T1000 (cell line): ENCODE results near the gene BCORL1.

Experiments
- DNase-seq: peaks from one replicate; lab custom pipeline; 2025; ENCODE audit warnings: mixed read lengths; lab: John Stamatoyannopoulos, UW

Gene BCORL1

GRCh38 chrX:130066975-130067615 is 84.7 kb downstream of the BCORL1 start:
- DNase-seq = no peak

- DNase-seq = no peak
Measured at GRCh38 chrX:130071611-130072344, 89.3 kb downstream of the BCORL1 start.

DNA sequence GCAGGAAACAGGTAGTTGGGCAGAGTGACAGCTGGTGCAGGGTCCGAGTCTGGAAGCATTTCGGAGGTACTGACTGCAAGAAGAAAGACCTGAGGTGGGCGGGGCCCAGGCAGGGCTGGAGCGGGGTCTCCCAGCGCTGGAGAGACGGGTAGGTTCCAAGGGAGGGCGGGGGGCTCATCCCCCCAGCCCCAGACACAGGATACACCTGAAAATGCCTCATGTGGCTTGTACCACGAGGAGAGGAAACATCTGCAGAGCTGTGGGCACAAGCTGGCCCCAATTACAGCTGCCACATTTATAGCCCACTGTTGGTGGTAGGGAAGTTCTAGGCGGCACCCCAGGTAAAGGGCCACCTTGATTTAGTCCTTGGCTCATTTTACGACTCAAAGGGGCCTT is 89.9 kb downstream of the BCORL1 start:
- no peak for DNase-seq

DNA sequence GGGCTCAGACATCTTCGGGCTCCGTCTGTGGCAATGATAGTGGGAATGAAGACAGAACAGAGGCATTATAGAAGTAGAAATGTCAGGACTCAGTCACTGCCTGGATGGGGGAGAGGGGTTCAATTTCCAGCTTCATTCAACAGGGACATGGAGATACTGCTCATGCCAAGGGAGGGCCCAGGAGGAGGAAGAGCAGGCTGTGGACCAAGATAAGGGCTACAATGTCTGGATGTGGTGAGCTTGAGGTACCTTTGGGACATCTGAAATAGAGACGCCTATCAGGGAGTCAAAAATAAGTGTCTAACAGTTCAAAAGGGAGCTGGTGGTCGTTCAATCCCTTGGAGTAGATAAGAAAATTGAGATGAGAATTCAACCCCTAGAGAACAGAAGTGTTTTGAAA is 93.3 kb downstream of the BCORL1 start:
- no peak for DNase-seq

- DNase-seq = peak; percentile 1
Measured at GRCh38 chrX:130079824-130080406, 97.5 kb downstream of the BCORL1 start.

DNA sequence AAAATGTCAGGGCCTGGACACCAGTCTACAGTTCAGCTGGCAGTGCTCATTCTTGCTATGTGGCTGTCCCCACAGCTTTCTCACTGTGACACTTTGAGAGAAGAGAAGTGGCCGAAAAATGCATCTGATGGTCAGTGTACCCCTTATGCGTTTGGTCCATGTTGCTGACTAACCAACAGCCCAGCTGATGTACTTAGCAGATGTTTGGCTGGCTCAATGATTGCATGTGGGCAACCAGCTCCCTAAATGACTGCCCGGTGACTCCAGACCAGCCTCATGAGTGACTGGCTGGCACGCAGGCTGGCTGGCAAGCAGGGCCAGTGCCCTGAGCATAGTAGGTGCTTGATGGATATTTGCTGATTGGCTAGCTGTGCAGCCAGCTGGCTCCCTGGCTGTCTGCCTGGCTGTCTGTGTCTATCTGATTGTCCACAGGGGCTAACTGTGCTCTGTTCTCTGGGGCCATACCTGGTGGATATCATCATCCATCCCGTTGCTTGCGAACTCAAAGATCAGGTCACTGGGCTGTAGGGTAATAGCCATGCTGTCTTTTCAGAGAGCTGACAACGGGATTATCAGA is 98.4 kb downstream of the BCORL1 start:
- no peak for DNase-seq

- DNase-seq = no peak
Measured at GRCh38 chrX:130081421-130082045, 99.1 kb downstream of the BCORL1 start.

DNA sequence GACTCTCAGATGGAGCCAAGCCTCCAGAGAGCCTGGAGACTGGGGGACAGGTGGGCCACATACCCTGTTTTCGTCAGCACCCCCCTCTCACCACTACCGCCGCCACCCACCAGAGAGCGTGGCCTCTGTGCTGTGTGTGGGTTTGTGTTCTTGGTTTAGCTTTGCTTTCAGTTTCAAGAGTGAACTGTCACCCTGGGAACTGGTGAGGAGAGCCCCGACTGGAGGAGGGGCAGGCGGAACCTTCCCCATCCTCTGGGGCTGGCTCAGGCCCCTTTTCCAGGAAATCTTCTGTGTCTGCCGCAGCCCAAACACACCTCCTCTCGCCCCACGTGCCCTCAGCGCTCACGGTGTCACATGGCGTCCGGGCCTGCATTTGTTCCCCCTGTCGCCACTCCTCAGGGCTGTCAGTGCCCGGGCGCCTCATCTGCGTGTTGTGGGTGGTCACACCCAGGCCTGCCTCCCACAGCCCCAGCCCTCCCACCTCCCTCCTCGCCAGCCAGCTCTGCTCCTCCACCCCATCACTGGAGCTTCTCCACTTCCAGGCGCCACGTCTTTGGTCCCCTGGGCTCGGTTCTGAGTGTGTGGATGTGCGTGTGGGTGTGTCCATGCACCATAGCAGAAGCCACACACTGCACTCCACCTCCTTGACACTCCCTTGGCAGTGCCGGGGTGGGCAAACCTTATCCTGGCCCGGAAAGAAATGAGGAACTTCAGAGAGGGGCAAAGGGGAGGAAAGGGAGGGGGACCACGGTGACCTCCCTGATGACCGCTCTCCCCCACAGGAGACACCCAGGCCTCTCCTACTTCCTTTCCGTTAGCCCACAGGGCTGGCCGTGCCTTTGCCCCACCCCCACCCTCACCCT is 100.0 kb downstream of the BCORL1 start:
- DNase-seq = no peak

- no peak for DNase-seq
Measured at GRCh38 chrX:130083107-130083490, 100.7 kb downstream of the BCORL1 start.

DNA sequence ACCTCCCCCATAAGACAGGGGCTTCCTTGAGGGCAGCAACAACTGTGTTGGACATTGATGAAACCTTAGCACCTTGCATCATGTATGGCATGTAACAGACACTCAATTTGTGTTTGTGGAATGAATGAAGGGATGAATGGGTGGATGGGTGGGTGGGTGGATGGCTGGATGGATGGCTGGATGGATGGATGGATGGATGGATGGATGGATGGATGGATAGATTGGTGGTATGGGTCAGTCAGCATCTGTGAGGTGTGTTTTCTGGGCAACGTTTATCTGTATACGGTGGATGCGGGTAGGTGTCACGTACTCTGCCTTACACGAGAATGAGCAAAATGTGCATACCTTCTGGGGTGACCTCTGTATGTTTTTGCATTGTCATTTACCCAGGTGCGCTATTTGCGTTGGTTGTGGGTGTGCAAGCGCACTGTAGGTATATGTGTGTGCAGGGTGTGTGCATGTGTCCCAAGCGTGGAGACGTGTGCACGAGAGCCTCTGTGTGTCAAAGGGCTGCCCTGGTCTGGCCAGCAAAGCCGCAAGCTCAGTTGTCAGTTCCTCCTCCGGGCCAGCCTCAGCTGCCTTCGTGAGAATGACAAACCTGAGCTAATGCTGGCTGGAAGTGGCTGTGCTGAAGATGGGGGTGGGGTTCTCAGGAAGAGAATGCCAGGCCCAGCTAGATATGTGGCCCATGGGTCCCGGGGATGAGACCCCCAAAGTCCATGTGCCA is 101.4 kb downstream of the BCORL1 start:
- no peak for DNase-seq

GRCh38 chrX:130084631-130085237 is 102.3 kb downstream of the BCORL1 start:
- no peak for DNase-seq

GRCh38 chrX:130085551-130086446 is 103.4 kb downstream of the BCORL1 start:
- DNase-seq = no peak

DNA sequence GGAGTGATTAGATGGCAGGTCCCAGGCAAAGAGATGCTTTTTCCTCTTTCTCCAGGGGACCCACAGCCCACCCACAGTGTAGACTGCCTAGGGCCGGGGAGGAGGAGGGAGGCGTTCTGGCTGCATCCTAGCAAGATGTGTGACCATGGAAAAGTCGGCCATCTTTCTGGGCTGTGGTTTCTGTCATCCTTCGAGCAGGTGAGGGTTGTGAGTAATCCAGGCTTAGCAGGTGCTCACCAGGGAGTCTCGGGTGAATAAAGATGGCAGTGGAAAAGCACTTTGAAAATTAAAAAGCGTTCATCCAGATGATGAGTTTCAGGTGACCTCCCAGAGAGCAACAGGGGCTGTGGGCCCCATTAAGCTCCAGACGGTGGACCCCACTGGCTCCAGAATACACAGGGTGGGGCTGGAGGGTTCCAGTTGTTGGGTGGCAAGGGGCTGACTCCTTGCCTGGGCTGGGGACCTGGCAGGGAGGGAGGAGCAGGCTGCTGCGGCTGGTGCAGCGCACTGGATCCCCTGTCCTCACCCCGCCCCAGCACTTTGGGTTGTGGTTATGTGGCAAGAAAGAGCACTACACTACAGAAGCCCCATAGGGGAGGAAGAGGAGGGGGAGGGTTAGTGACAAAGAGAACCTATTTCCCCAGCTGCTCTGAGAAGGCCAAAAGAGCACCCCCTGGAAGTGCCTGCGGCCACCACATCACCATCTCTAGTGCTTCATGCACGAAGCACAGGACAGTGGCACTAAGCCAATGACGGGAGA is 104.2 kb downstream of the BCORL1 start:
- DNase-seq = no peak

DNA sequence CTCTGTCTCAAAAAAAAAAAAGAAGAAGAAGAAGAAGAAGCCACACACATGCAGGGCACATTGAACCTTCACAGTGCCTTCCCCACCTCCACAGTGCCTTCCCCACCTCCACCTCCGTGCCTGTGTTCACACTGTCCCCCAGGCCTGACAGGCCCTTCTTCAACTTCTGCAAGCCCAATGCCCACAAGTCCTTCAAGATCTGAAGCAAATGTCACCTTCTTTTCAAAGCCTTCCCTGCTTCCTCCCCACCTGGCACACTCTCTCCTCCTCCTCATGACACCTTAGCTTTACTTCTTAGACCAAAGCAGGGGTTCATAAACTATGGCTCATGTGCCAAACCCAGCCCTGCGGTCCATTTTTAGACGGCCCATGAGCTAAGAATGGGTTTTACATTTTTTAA is 107.9 kb downstream of the BCORL1 start:
- no peak for DNase-seq

DNA sequence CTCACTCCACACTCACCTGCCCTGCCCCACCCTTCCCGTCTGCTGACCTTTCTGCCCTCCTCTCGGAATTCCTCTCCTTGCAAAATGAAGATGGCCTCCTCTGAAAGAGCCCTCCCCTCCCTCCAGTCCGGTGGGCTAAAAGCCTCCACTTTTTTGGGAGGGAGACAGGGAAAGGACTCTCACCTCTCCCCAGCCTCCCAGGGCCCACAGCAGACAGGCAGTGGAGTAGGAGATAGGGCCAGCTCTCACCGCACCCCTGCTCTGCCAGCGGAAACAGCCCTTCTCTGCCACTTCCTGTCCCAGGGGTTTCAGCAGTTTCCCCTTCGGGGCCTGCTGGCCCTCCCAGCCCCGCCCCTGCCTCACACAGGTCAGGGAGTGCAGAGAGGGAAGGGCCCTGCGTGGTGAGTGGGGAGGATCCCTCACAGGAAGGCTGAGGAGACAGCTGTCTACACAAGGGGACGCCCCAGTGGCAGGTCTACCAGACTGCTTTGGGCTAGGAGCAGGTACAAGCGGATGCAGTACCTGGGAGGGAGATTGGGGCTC is 109.6 kb downstream of the BCORL1 start:
- no peak for DNase-seq

GRCh38 chrX:130093271-130093670 is 110.8 kb downstream of the BCORL1 start:
- DNase-seq = no peak

- DNase-seq = no peak
Measured at GRCh38 chrX:130094696-130095095, 112.3 kb downstream of the BCORL1 start.

DNA sequence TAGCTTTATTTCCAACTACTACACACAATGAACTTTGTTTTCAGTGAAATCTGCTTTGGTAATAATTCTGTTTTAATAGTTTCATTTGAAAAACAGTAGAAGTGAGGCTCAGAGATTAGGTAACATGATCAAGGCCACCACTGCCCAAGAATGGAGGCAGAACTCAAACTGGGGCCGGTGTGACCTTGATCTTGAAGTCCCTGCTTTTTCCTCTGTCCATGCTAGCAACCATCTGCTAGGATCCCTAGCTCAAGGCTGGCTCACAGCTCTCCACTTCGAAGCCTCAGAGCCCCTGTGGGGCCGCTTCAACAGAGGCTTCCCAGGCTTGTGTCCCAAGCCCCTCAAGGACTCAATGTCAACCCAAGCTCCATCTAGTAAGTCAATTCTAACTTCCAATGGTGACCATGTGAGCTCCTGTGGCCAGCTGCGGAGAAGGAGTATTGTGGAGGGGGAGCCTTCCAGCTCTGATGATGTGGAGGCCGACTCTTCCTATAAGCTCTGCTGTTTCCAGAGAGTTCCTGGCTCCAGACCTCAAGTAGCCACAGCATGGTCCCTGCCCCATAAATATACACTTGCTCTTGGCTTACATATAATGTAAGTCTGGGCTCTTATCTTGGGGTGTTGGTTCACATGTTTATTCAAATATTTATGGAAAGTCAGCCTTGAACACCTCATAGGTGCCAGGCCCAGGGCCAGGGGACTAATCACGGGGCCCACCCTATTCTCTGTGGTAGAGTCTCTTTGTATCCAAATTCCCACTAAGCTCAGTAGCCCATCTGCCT is 113.0 kb downstream of the BCORL1 start:
- no peak for DNase-seq
